GM23338 (cell line): ENCODE measurements around the gene MFRP. TPM values are rescaled to one million over a fixed set of nuclear protein-coding genes. Genes with fewer than 3 reads are reported as not detected.

Source experiments
- ATAC-seq: fragments of 200-7000 bp; cut with Tn5 transposase; 3 replicates; pipeline ENCODE4 v1.9.1; 2020
- DNase-seq: peaks from one replicate; pipeline ENCODE4 v3.0.0-alpha.2; 2015; ENCODE audit warnings: low spot score
- H2AFZ ChIP-seq: fragments of 200-600 bp; sonication (generic); 2 replicates; pipeline ENCODE4 v1.8.0; 2016; ENCODE audit warnings: antibody characterized with exemption, mild to moderate bottlenecking, moderate library complexity
- H3F3A ChIP-seq: fragments of 200-600 bp; sonication (generic); replicated peaks from 2 replicates; pipeline ENCODE4 v1.8.0; 2017; ENCODE audit warnings: antibody characterized with exemption, mixed run types, low read depth
- H3K27ac ChIP-seq: fragments of 200-600 bp; sonication (generic); 2 replicates; pipeline ENCODE4 v1.6.1; 2016; ENCODE audit warnings: low read depth
- H3K27me3 ChIP-seq: fragments of 200-600 bp; sonication (generic); 2 replicates; pipeline ENCODE4 v1.8.0; 2016; ENCODE audit warnings: mild to moderate bottlenecking, mixed run types, moderate library complexity; ENCODE audit not compliant: insufficient read depth
- H3K36me3 ChIP-seq: fragments of 200-600 bp; sonication (generic); 2 replicates; pipeline ENCODE4 v1.8.0; 2016; ENCODE audit warnings: mild to moderate bottlenecking; ENCODE audit not compliant: insufficient read depth
- H3K4me1 ChIP-seq: fragments of 200-600 bp; sonication (generic); 2 replicates; pipeline ENCODE4 v1.8.0; 2016; ENCODE audit warnings: mild to moderate bottlenecking, moderate library complexity; ENCODE audit not compliant: insufficient read depth
- H3K4me2 ChIP-seq: fragments of 200-600 bp; sonication (generic); 2 replicates; pipeline ENCODE4 v1.7.1; 2017; ENCODE audit warnings: mixed run types
- H3K4me3 ChIP-seq: fragments of 200-600 bp; sonication (generic); 2 replicates; pipeline ENCODE4 v1.6.1; 2016; ENCODE audit warnings: mixed run types
- H3K79me2 ChIP-seq: fragments of 200-600 bp; sonication (generic); replicated peaks from 2 replicates; pipeline ENCODE4 v1.8.0; 2017; ENCODE audit warnings: mild to moderate bottlenecking; ENCODE audit not compliant: insufficient read depth
- H3K9me2 ChIP-seq: fragments of 200-600 bp; sonication (generic); 2 replicates; pipeline ENCODE4 v1.8.0; 2017; ENCODE audit not compliant: insufficient read depth
- H4K20me1 ChIP-seq: fragments of 200-600 bp; sonication (generic); replicated peaks from 2 replicates; pipeline ENCODE4 v1.8.0; 2017; ENCODE audit warnings: mild to moderate bottlenecking; ENCODE audit not compliant: insufficient read depth
- H3K27ac Mint-ChIP-seq: 2 replicates; pipeline ENCODE4 v1.8.0; 2020; ENCODE audit warnings: inconsistent platforms, mild to moderate bottlenecking, moderate library complexity, mixed read lengths
- H3K27me3 Mint-ChIP-seq: 3 replicates; pipeline ENCODE4 v1.8.0; 2022; ENCODE audit warnings: low read depth, mild to moderate bottlenecking, moderate library complexity, mixed read lengths, inconsistent platforms; ENCODE audit not compliant: insufficient read depth, poor library complexity
- H3K36me3 Mint-ChIP-seq: 3 replicates; pipeline ENCODE4 v1.8.0; 2021; ENCODE audit warnings: low read depth, mild to moderate bottlenecking, inconsistent platforms, moderate library complexity, mixed read lengths
- H3K4me1 Mint-ChIP-seq: 3 replicates; pipeline ENCODE4 v1.8.0; 2020; ENCODE audit warnings: mild to moderate bottlenecking, inconsistent platforms, mixed read lengths
- H3K4me3 Mint-ChIP-seq: 3 replicates; pipeline ENCODE4 v1.8.0; 2021; ENCODE audit warnings: moderate library complexity, mild to moderate bottlenecking, inconsistent platforms, mixed read lengths
- H3K9me3 Mint-ChIP-seq: 3 replicates; pipeline ENCODE4 v1.8.0; 2020; ENCODE audit warnings: moderate library complexity, mild to moderate bottlenecking, inconsistent platforms, mixed read lengths
- EZH2 ChIP-seq: fragments of 200-600 bp; sonication (generic); IDR thresholded peaks from one replicate; pipeline ENCODE4 v1.8.0; 2017; ENCODE audit warnings: antibody characterized with exemption, mild to moderate bottlenecking, low read depth; ENCODE audit not compliant: unreplicated experiment
- EZH2phosphoT487 ChIP-seq: fragments of 200-600 bp; sonication (generic); IDR thresholded peaks from one replicate; pipeline ENCODE4 v1.8.1; 2018; ENCODE audit warnings: antibody characterized with exemption; ENCODE audit not compliant: unreplicated experiment
- ZNF331 ChIP-seq: fragments of 250-450 bp; sonication (Bioruptor Pico); IDR thresholded peaks from 2 replicates; pipeline ENCODE4 v1.5.0; 2020; ENCODE audit warnings: low read depth, mild to moderate bottlenecking, moderate library complexity
- ZNF462 ChIP-seq: fragments of 250-450 bp; sonication (Bioruptor Pico); IDR thresholded peaks from 2 replicates; pipeline ENCODE4 v1.5.0; 2020; ENCODE audit warnings: mild to moderate bottlenecking, moderate library complexity
- polyA plus RNA-seq: library from polyadenylated mRNA; unstranded; fragments of >200 nt; fragmentation: Nextera tagmentation; extraction: Ambion mirVana; gene quantifications from 2 replicates; pipeline ENCODE4 v1.2.1, GENCODE V29; 2016
- total RNA-seq: library from RNA; depleted of rRNA; stranded (reverse); fragments of >200 nt; shearing (Covaris generic); gene quantifications from 2 replicates; pipeline ENCODE4 v1.2.3, GENCODE V29; 2014

Gene MFRP
- total and polyA plus RNA-seq, 2 experiments from 2014 or later, result 0.03 TPM; not detected in 1

GRCh38 chr11:119298726-119299125 lies 47.8 kb downstream of the MFRP start (continued):
- no peak for TF ChIP-seq ZNF462 (CRISPR knock-in tag)
- no peak for TF ChIP-seq ZNF331 (CRISPR knock-in tag)
- TF ChIP-seq EZH2, result no peak

- peaks cover 65% of the 10 kb centered on the region for H3K36me3 Mint-ChIP-seq
- peaks cover 9% of the 10 kb centered on the region for H4K20me1 ChIP-seq
- no peaks in the 10 kb centered on the region for H3K9me3 Mint-ChIP-seq
- peaks cover 51% of the 10 kb centered on the region for H3K36me3 ChIP-seq
- 0 out of 2 replicates have a peak, but pooled peaks cover 6% of the 10 kb centered on the region for H3K79me2 ChIP-seq
- no peaks in the 10 kb centered on the region for H3K27me3 Mint-ChIP-seq
- ATAC-seq, result no peak
- no peak for DNase-seq
- no peaks in the 10 kb centered on the region for H3K9me2 ChIP-seq
- H3K27ac Mint-ChIP-seq, result no peak overlapping the region
- no peak overlapping the region for H3K4me2 ChIP-seq
- peaks cover 3% of the 10 kb centered on the region; the same call in 1 of the 2 replicates for H3F3A ChIP-seq
- H3K4me1 Mint-ChIP-seq, result no peaks in the 10 kb centered on the region
- H3K27me3 ChIP-seq, result no peaks in the 10 kb centered on the region
- H3K4me3 Mint-ChIP-seq, result no peak overlapping the region
- H3K27ac ChIP-seq, result no peak overlapping the region
- H3K4me1 ChIP-seq, result no peaks in the 10 kb centered on the region
- TF ChIP-seq EZH2phosphoT487 (no peak), ZNF462 (CRISPR knock-in tag) (no peak)
- no peak overlapping the region for H2AFZ ChIP-seq
- no peak overlapping the region for H3K4me3 ChIP-seq
These were observed 48.6 kb downstream of the MFRP start for GRCh38 chr11:119297938-119298337.
